HG02642 (cell line): ENCODE results near the gene NR0B2.
"Not testable (repeated sequence)": the region's sequence is repeated elsewhere in the genome, so short reads cannot be mapped to it uniquely, and the experiment has no call there.

Experiments
- ATAC-seq: cut with Tn5 transposase; IDR thresholded peaks from one replicate; pipeline ENCODE4 v1.9.1; 2021; ENCODE audit warnings: mild to moderate bottlenecking; ENCODE audit not compliant: unreplicated experiment, poor library complexity

NR0B2 gene

GRCh38 chr1:26913754-26914619 is at the start of gene NR0B2:
Gene NR0B2, minus strand, starts transcription at chr1:26913975. Its CDS starts 35 bp downstream, at chr1:26913940.
- no peak for ATAC-seq

- no peak for ATAC-seq
These were observed 48.1 kb upstream of the NR0B2 start for GRCh38 chr1:26961826-26962225.

GRCh38 chr1:26960625-26960966 is 46.8 kb upstream of the NR0B2 start:
- no peak for ATAC-seq

GRCh38 chr1:26959722-26960624 is 46.2 kb upstream of the NR0B2 start, which contains the start of gene KDF1:
Gene KDF1, minus strand, starts transcription at chr1:26960468. Its CDS starts 8,088 bp downstream, at chr1:26952380.
- no peak for ATAC-seq

- ATAC-seq: no peak
These were observed 45.5 kb upstream of the NR0B2 start for GRCh38 chr1:26959270-26959669.

GRCh38 chr1:26957306-26957705 is 43.5 kb upstream of the NR0B2 start:
- ATAC-seq: no peak

- no peak for ATAC-seq
These were observed 42.5 kb upstream of the NR0B2 start for GRCh38 chr1:26956321-26956720.

GRCh38 chr1:26953374-26953773 is 39.6 kb upstream of the NR0B2 start:
- ATAC-seq: no peak

- ATAC-seq: no peak
These were observed 38.2 kb upstream of the NR0B2 start for GRCh38 chr1:26951821-26952497.

GRCh38 chr1:26951216-26951615 is 37.4 kb upstream of the NR0B2 start:
- ATAC-seq: no peak

- ATAC-seq: no peak
These were observed 36.8 kb upstream of the NR0B2 start for GRCh38 chr1:26950602-26951001.

GRCh38 chr1:26949926-26950319 is 36.1 kb upstream of the NR0B2 start:
- ATAC-seq: no peak

GRCh38 chr1:26949266-26949925 is 35.6 kb upstream of the NR0B2 start:
- no peak for ATAC-seq

- not testable (repeated sequence) for ATAC-seq
These were observed 34.9 kb upstream of the NR0B2 start for GRCh38 chr1:26948725-26949057.

GRCh38 chr1:26946270-26946669 is 32.5 kb upstream of the NR0B2 start:
- ATAC-seq: no peak

GRCh38 chr1:26945728-26946127 is 32.0 kb upstream of the NR0B2 start:
- no peak for ATAC-seq

- no peak for ATAC-seq
These were observed 31.4 kb upstream of the NR0B2 start for GRCh38 chr1:26945138-26945537.

- no peak for ATAC-seq
These were observed 28.9 kb upstream of the NR0B2 start for GRCh38 chr1:26942656-26943055.

GRCh38 chr1:26941311-26941710 is 27.5 kb upstream of the NR0B2 start:
- no peak for ATAC-seq

GRCh38 chr1:26938659-26939025 is 24.9 kb upstream of the NR0B2 start:
- ATAC-seq: no peak
